ENCODE data around the gene TTYH2.

TTYH2 gene

DNA sequence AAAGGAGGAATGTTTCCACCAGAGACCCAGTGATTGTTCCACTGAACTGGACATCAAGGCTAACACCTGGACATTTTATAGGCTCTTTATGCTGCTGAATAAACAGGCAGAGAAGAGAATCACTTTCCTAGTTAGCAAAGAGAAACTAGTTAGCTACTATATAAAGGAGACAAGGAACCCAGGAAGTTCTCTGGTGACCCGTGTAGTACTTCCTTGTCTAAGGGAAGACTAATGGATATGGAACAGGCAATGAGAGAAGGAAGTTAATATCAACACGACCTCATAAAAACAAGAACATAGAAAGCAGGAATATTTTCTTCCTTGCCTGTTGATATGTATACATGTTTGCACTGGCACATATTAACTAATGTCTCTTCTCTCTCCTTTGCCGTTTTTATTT is 40.7 kb upstream of the TTYH2 start:
- Histone ChIP-seq H3K36me3 (replicated peaks) (no peaks in the 10 kb centered on the region), H3K4me3 (ENCODE audit: low read depth, low read length) (no peak overlapping the region), H3K27ac (no peak overlapping the region), H3K27me3 (replicated peaks) (no peaks in the 10 kb centered on the region)
- DNase-seq: no peak
- in situ Hi-C loops (cut with HindIII; ENCODE audit: low pct_ligation_motif_present, low sequenced_read_pairs): no loop called here
- TF ChIP-seq, protein P1, sequence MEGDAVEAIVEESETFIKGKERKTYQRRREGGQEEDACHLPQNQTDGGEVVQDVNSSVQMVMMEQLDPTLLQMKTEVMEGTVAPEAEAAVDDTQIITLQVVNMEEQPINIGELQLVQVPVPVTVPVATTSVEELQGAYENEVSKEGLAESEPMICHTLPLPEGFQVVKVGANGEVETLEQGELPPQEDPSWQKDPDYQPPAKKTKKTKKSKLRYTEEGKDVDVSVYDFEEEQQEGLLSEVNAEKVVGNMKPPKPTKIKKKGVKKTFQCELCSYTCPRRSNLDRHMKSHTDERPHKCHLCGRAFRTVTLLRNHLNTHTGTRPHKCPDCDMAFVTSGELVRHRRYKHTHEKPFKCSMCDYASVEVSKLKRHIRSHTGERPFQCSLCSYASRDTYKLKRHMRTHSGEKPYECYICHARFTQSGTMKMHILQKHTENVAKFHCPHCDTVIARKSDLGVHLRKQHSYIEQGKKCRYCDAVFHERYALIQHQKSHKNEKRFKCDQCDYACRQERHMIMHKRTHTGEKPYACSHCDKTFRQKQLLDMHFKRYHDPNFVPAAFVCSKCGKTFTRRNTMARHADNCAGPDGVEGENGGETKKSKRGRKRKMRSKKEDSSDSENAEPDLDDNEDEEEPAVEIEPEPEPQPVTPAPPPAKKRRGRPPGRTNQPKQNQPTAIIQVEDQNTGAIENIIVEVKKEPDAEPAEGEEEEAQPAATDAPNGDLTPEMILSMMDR (IDR thresholded peaks at IDR 0.05; ENCODE audit: low read depth, low read length, missing control alignments): no peak

DNA sequence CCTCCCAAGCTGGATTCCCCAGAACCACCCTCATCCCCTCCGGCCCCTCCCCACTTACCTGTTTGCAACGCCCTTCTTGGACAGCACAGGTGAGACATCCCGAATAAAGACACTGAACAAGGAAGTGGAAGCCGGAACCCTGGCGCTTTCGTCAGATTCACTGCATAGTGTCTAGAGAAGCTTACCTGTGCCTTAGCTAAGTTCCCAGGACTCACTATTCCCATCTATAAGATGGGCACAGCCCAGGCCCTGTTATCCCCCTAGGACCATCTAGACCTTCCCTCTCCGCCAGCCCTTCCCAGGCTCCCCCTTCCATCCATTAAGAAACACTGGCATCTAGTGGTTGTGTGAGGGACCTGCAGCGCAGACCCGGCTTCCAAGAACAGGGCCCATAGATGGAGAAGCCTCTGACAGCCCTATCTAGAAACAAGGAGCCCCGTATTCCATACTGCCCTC is 36.8 kb upstream of the TTYH2 start:
- DNase-seq: peak; percentile 56
- Histone ChIP-seq H3K36me3 (replicated peaks) (no peaks in the 10 kb centered on the region), H3K4me3 (ENCODE audit: low read depth, low read length) (no peak overlapping the region), H3K27ac (no peak overlapping the region), H3K27me3 (replicated peaks) (no peaks in the 10 kb centered on the region)
- TF ChIP-seq, protein P1 (IDR thresholded peaks at IDR 0.05; ENCODE audit: low read depth, low read length, missing control alignments): peak; percentile 92
- in situ Hi-C loops (cut with HindIII; ENCODE audit: low pct_ligation_motif_present, low sequenced_read_pairs): no loop called here

DNA sequence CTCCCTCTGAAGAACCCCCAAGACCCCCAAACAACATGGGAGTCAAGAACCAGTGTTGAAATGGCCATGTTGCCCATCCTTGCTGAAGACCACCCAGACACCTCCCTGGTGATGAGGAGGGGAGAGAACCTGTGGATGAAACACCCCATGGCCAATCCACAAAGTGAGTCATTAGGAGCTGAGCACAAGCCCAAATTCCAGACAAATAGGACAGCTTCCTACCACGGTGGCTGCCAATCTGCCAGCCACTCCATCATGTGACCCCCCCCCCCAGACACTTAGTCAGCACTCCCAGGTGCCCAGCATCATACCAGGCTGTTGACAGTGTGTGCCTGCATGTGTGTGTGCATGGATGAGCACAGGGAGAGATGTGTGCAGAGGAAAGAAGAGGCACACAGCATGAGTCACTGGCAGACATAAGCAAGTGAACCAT is 36.3 kb upstream of the TTYH2 start:
- Histone ChIP-seq H3K36me3 (replicated peaks) (no peaks in the 10 kb centered on the region), H3K4me3 (ENCODE audit: low read depth, low read length) (no peak overlapping the region), H3K27ac (no peak overlapping the region), H3K27me3 (replicated peaks) (no peaks in the 10 kb centered on the region)
- DNase-seq: no peak
- in situ Hi-C loops (cut with HindIII; ENCODE audit: low pct_ligation_motif_present, low sequenced_read_pairs): no loop called here
- TF ChIP-seq, protein P1 (IDR thresholded peaks at IDR 0.05; ENCODE audit: low read depth, low read length, missing control alignments): no peak

DNA sequence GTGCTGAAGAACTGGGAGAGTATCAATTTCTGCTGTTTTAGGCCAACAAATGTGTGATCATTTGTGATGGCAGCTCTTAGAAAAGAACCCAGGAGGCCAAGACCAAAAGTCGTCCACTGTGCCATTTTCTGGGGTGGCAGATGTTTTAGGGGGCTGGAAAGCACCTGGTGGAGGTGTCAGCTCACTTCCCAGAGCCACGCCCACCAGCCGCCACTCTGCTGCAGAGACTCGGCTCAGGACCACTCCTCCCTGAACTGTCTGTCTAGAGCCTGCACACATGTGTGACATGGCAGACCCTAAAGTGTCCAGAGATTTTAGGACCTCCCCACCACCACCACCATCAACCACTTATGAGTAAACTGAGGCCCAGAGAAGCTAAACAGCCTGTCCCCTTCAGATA is 33.8 kb upstream of the TTYH2 start:
- no peaks in the 10 kb centered on the region for H3K36me3 ChIP-seq (replicated peaks)
- in situ Hi-C loops (cut with HindIII; ENCODE audit: low pct_ligation_motif_present, low sequenced_read_pairs): no loop called here
- H3K27ac ChIP-seq: no peak overlapping the region
- H3K27me3 ChIP-seq (replicated peaks): no peaks in the 10 kb centered on the region
- H3K4me3 ChIP-seq (ENCODE audit: low read depth, low read length): no peak overlapping the region
- TF ChIP-seq, protein P1 (IDR thresholded peaks at IDR 0.05; ENCODE audit: low read depth, low read length, missing control alignments): no peak
- DNase-seq: no peak

DNA sequence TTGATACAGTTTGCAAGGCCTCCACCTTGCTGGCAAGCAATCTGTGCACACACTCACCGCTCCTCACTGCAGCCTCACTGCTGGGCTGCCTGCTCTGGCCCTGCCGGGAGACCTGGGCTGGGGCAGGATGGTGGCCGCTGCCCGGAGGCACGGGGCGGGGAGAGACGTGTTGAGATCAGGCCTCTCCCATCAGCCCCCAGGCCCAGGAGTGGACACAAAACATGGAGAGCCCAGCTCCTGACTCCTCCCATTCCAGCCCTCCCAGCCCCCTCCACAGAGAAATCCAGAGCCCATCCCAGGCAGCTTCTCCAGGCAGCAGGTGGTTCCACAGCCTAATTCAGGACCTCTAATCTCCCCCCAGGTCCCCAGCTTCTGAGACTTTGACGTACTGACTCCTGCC is 33.0 kb upstream of the TTYH2 start:
- TF ChIP-seq, protein P1 (IDR thresholded peaks at IDR 0.05; ENCODE audit: low read depth, low read length, missing control alignments): no peak
- in situ Hi-C loops (cut with HindIII; ENCODE audit: low pct_ligation_motif_present, low sequenced_read_pairs): no loop called here
- H3K36me3 ChIP-seq (replicated peaks): no peaks in the 10 kb centered on the region
- DNase-seq: no peak
- H3K27me3 ChIP-seq (replicated peaks): no peaks in the 10 kb centered on the region
- H3K4me3 ChIP-seq (ENCODE audit: low read depth, low read length): no peak overlapping the region
- H3K27ac ChIP-seq: no peak overlapping the region

DNA sequence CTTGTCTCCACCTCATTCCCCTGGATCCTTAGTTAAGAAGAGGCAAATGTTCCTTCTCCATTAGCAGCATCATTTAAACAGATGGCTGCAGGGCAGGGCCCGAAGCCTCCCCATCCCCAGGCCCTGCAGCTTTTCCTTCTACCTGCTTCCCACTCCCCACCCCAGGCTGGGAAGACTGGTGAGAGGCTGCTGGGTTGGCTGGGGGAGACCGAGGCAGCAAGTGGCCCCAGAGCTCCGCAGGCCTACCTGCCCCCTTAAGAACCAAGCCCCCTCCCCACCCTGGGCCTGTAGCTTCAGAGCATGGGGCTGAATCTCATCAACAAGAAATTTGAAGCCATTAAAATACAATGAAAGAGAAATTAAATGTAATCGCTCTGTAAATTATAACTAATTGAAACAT is 32.0 kb upstream of the TTYH2 start:
- H3K27me3 ChIP-seq (replicated peaks): no peaks in the 10 kb centered on the region
- no peak for DNase-seq
- H3K36me3 ChIP-seq (replicated peaks): no peaks in the 10 kb centered on the region
- in situ Hi-C loops (cut with HindIII; ENCODE audit: low pct_ligation_motif_present, low sequenced_read_pairs): no loop called here
- no peak overlapping the region for H3K27ac ChIP-seq
- H3K4me3 ChIP-seq (ENCODE audit: low read depth, low read length): no peak overlapping the region
- TF ChIP-seq, protein P1 (IDR thresholded peaks at IDR 0.05; ENCODE audit: low read depth, low read length, missing control alignments): no peak
